IMR-90 (cell line): Measurements from ENCODE around the gene TATDN2. TPM values are rescaled to one million over a fixed set of nuclear protein-coding genes. Genes with fewer than 3 reads are reported as not detected.

Experiments used
- ATAC-seq: fragments of 200-7000 bp; cut with Tn5 transposase; 2 replicates; pipeline ENCODE4 v1.9.1; 2020; ENCODE audit warnings: low read depth, mild to moderate bottlenecking, moderate library complexity
- BruUV-seq: library from RNA; stranded (reverse); fragments of 400-500 nt; replicated peaks from 2 replicates; lab custom pipeline; 2021; lab: Mats Ljungman, UMichigan
- CTCF ChIA-PET: fragments of 300-600 bp; formaldehyde crosslinking; extraction: SDS; loops from one replicate; lab custom pipeline; 2021; ENCODE audit warnings: antibody characterized with exemption; lab: Yijun Ruan, JAX
- POLR2A ChIA-PET: fragments of 300-600 bp; sonication (Branson Sonifier 250); formaldehyde crosslinking; loops from one replicate; lab custom pipeline; 2022; ENCODE audit warnings: antibody characterized with exemption; ENCODE audit not compliant: unreplicated experiment; lab: Charles Lee
- DNase-seq: peaks from one replicate; pipeline ENCODE4 v3.0.0; 2013
- H2AFZ ChIP-seq: replicated peaks from 2 replicates; pipeline ENCODE3; 2013; ENCODE audit warnings: low read length, mild to moderate bottlenecking; ENCODE audit not compliant: poor library complexity
- H2AK5ac ChIP-seq: 2 replicates; pipeline ENCODE4 v1.6.1; 2013; ENCODE audit warnings: low read depth, low read length, inconsistent platforms
- H2AK9ac ChIP-seq: replicated peaks from 2 replicates; pipeline ENCODE3; 2013; ENCODE audit warnings: mild to moderate bottlenecking, low read depth, low read length, moderate library complexity; ENCODE audit not compliant: poor library complexity
- H2BK120ac ChIP-seq: 2 replicates; pipeline ENCODE4 v1.6.1; 2013; ENCODE audit warnings: low read depth, low read length, inconsistent platforms
- H2BK15ac ChIP-seq: 3 replicates; pipeline ENCODE4 v1.6.1; 2013; ENCODE audit warnings: low read depth, low read length, inconsistent platforms
- H2BK20ac ChIP-seq: 2 replicates; pipeline ENCODE4 v1.6.1; 2013; ENCODE audit warnings: low read depth, mild to moderate bottlenecking, inconsistent platforms, low read length, moderate library complexity
- H2BK5ac ChIP-seq: 2 replicates; pipeline ENCODE4 v1.6.1; 2013; ENCODE audit warnings: mild to moderate bottlenecking, low read depth, low read length, inconsistent platforms; ENCODE audit not compliant: poor library complexity, severe bottlenecking
- H3K14ac ChIP-seq: replicated peaks from 2 replicates; pipeline ENCODE4 v1.6.1; 2013; ENCODE audit warnings: low read depth, low read length, inconsistent platforms
- H3K18ac ChIP-seq: 2 replicates; pipeline ENCODE4 v1.6.1; 2013; ENCODE audit warnings: low read depth, low read length, control low read depth
- H3K23ac ChIP-seq: 2 replicates; pipeline ENCODE4 v1.6.1; 2013; ENCODE audit warnings: low read depth, low read length, inconsistent platforms
- H3K27ac ChIP-seq: 2 replicates; pipeline ENCODE4 v1.5.1; 2013; ENCODE audit warnings: mild to moderate bottlenecking, control low read depth, low read length; ENCODE audit not compliant: insufficient read depth
- H3K27me3 ChIP-seq: 2 replicates; pipeline ENCODE4 v1.6.1; 2013; ENCODE audit warnings: low read length; ENCODE audit not compliant: control insufficient read depth, insufficient read depth
- H3K36me3 ChIP-seq: 2 replicates; pipeline ENCODE4 v1.6.1; 2013; ENCODE audit warnings: low read length, mixed read lengths; ENCODE audit not compliant: control insufficient read depth, insufficient read depth
- H3K4ac ChIP-seq: 2 replicates; pipeline ENCODE4 v1.6.1; 2013; ENCODE audit warnings: low read depth, low read length, inconsistent platforms
- H3K4me1 ChIP-seq: 2 replicates; pipeline ENCODE4 v1.6.1; 2013; ENCODE audit warnings: low read length, mixed read lengths; ENCODE audit not compliant: control insufficient read depth, insufficient read depth
- H3K4me2 ChIP-seq: 2 replicates; pipeline ENCODE4 v1.6.1; 2013; ENCODE audit warnings: low read depth, mild to moderate bottlenecking, control low read depth, low read length, moderate library complexity
- H3K4me3 ChIP-seq: 2 replicates; pipeline ENCODE4 v1.5.1; 2013; ENCODE audit warnings: low read depth, mild to moderate bottlenecking, control low read depth, low read length, moderate library complexity; ENCODE audit not compliant: insufficient read depth
- H3K56ac ChIP-seq: 2 replicates; pipeline ENCODE4 v1.6.1; 2013; ENCODE audit warnings: low read length, inconsistent platforms; ENCODE audit not compliant: insufficient read depth; ENCODE audit errors: extremely low read depth
- H3K79me1 ChIP-seq, 2 experiments: 2 replicates each; pipeline ENCODE4 v1.6.1; 2013; ENCODE audit warnings: low read length in 2 of 2, inconsistent platforms in 1 of 2, low read depth in 1 of 2
- H3K9ac ChIP-seq: 2 replicates; pipeline ENCODE4 v1.6.1; 2013; ENCODE audit warnings: low read depth, low read length, control low read depth
- H3K9me1 ChIP-seq: 2 replicates; pipeline ENCODE4 v1.6.1; 2013; ENCODE audit warnings: low read length, inconsistent platforms; ENCODE audit not compliant: insufficient read depth
- H3K9me3 ChIP-seq: 2 replicates; pipeline ENCODE4 v1.6.1; 2013; ENCODE audit warnings: low read length; ENCODE audit not compliant: control insufficient read depth, insufficient read depth
- H4K20me1 ChIP-seq: 2 replicates; pipeline ENCODE4 v1.6.1; 2013; ENCODE audit warnings: low read length, inconsistent platforms; ENCODE audit not compliant: insufficient read depth
- H4K5ac ChIP-seq: 2 replicates; pipeline ENCODE4 v1.6.1; 2013; ENCODE audit warnings: mild to moderate bottlenecking, low read depth, low read length, control low read depth
- H4K8ac ChIP-seq, 2 experiments: 2 replicates each; pipeline ENCODE4 v1.6.1; 2013; ENCODE audit warnings: low read depth in 2 of 2, low read length in 2 of 2, control low read depth in 1 of 2, inconsistent platforms in 1 of 2
- H4K91ac ChIP-seq: 2 replicates; pipeline ENCODE4 v1.6.1; 2013; ENCODE audit warnings: low read depth, low read length, inconsistent platforms; ENCODE audit not compliant: insufficient read depth
- BHLHE40 ChIP-seq: fragments of 150-350 bp; IDR thresholded peaks from 2 replicates; pipeline ENCODE4 v1.6.1; 2016; ENCODE audit warnings: mild to moderate bottlenecking, low read depth, low read length
- CEBPB ChIP-seq: IDR thresholded peaks from 2 replicates; pipeline ENCODE4 v1.6.1; 2012; ENCODE audit warnings: low read depth, low read length, improper control_type of control experiment
- CHD1 ChIP-seq: IDR thresholded peaks from 2 replicates; pipeline ENCODE4 v1.6.1; 2012; ENCODE audit warnings: low read depth, low read length, improper control_type of control experiment
- FOS ChIP-seq: fragments of 150-350 bp; IDR thresholded peaks from 2 replicates; pipeline ENCODE4 v1.6.1; 2016; ENCODE audit warnings: low read depth, low read length
- MAFK ChIP-seq: IDR thresholded peaks from 2 replicates; pipeline ENCODE4 v1.6.1; 2012; ENCODE audit warnings: low read depth, low read length, improper control_type of control experiment
- MAZ ChIP-seq: IDR thresholded peaks from 2 replicates; pipeline ENCODE4 v1.6.1; 2012; ENCODE audit warnings: low read depth, mild to moderate bottlenecking, low read length, improper control_type of control experiment, moderate library complexity, borderline replicate concordance
- MXI1 ChIP-seq: IDR thresholded peaks from 2 replicates; pipeline ENCODE4 v1.6.1; 2012; ENCODE audit warnings: low read depth, mild to moderate bottlenecking, low read length, moderate library complexity, borderline replicate concordance
- NFE2L2 ChIP-seq: fragments of 150-350 bp; IDR thresholded peaks from 2 replicates; pipeline ENCODE4 v1.6.1; 2016; ENCODE audit warnings: low read depth, mild to moderate bottlenecking, low read length
- POLR2A ChIP-seq: IDR thresholded peaks from 2 replicates; pipeline ENCODE4 v1.6.1; 2012; ENCODE audit warnings: mild to moderate bottlenecking, low read depth, low read length
- RAD21 ChIP-seq: IDR thresholded peaks from 2 replicates; pipeline ENCODE4 v1.6.1; 2012; ENCODE audit warnings: low read length, improper control_type of control experiment
- RCOR1 ChIP-seq: IDR thresholded peaks from 2 replicates; pipeline ENCODE4 v1.6.1; 2012; ENCODE audit warnings: mild to moderate bottlenecking, low read length, improper control_type of control experiment; ENCODE audit not compliant: insufficient replicate concordance
- RFX5 ChIP-seq: IDR thresholded peaks from 2 replicates; pipeline ENCODE4 v1.8.0; 2012; ENCODE audit warnings: low read depth, mild to moderate bottlenecking, low read length, moderate library complexity
- SMC3 ChIP-seq: fragments of 150-350 bp; IDR thresholded peaks from 2 replicates; pipeline ENCODE4 v1.6.1; 2016; ENCODE audit warnings: low read depth, mild to moderate bottlenecking, antibody characterized with exemption, low read length, moderate library complexity
- WGBS, 2 experiments: methylation state at CpG; one replicate each; pipeline versions ENCODE4 v1.1.5 to v1.1.7; 2013; ENCODE audit warnings: missing lambda C conversion rate in 2 of 2; ENCODE audit not compliant: insufficient read length in 1 of 2; ENCODE audit errors: extremely low coverage in 2 of 2; 5-methylcytosine and 5-hydroxymethylcytosine counted together
- dilution Hi-C: fragments of 300-500 bp; cut with HindIII; formaldehyde crosslinking; loops from one replicate; pipeline ENCODE4 v1.14.3; 2018; ENCODE audit warnings: low sequenced_read_pairs; ENCODE audit not compliant: unreplicated experiment
- in situ Hi-C: fragments of 300-500 bp; cut with MboI; formaldehyde crosslinking; loops from 3 replicates; pipeline ENCODE4 v1.14.3; 2019; ENCODE audit warnings: low sequenced_read_pairs, inconsistent platforms, mixed read lengths
- intact Hi-C: fragments of 100-400 bp; cut with micrococcal nuclease; formaldehyde crosslinking; loops from 2 replicates; pipeline ENCODE4 v1.10.0; 2022
- polyA plus RNA-seq, 3 experiments: library from polyadenylated mRNA; depleted of rRNA; stranded (reverse); fragments of >200 nt; gene quantifications; 2 replicates each; pipeline ENCODE4 v1.2.3, GENCODE V29; 2012; ENCODE audit warnings: low replicate concordance in 1 of 3
- total RNA-seq: library from RNA; depleted of rRNA; stranded (reverse); fragments of >200 nt; gene quantifications from 2 replicates; pipeline ENCODE4 v1.2.3, GENCODE V29; 2012
- TF ChIP-seq, protein P1 (sequence below): fragments of 150-350 bp; IDR thresholded peaks from 2 replicates; pipeline ENCODE4 v1.6.1; 2017; ENCODE audit warnings: mild to moderate bottlenecking, antibody characterized with exemption, low read length, low read depth
- TF ChIP-seq, protein P2 (sequence below): fragments of 150-350 bp; IDR thresholded peaks from 2 replicates; pipeline ENCODE4 v1.6.1; 2016; ENCODE audit warnings: low read depth, mild to moderate bottlenecking, low read length, moderate library complexity, borderline replicate concordance
- TF ChIP-seq, protein P3 (sequence below): conservative IDR thresholded peaks from 2 replicates; pipeline ENCODE4 v1.5.1; 2012; ENCODE audit warnings: mild to moderate bottlenecking, low read depth, low read length, improper control_type of control experiment

TATDN2 gene
- total and polyA plus RNA-seq, 2 of the 4 experiments (the other 2 are of a cell fraction) = 9.0 to 18.8 TPM

DNA sequence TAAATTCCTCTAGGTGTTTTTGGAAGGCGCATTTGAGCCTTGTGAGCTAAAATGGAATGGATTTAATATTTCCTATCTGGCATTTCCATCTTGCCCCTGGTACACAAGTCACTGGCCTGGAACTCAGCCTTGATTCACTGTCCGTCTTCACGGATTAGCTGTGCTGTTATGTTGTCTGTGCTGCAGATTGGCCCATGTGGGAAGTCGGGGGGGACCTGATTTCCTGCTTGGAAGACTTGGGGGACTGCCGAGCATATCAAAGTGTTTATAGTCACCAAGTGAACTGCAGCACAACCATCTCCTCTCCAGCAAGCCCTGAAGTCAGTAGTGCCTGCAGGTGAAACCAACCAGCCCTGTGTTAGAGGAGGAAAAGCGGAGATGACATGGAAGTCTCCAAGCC, 32.3 kb downstream of the TATDN2 start:
- Histone ChIP-seq H2BK5ac (no peak overlapping the region), H3K23ac (no peak overlapping the region), H3K4me3 (no peak overlapping the region), H2AK9ac (no peak overlapping the region), H2BK20ac (no peak overlapping the region), H4K20me1 (peaks cover 16% of the 10 kb centered on the region), H3K9me3 (no peaks in the 10 kb centered on the region), H2BK120ac (no peak overlapping the region), H3K9me1 (no peaks in the 10 kb centered on the region; the same call in 1 of the 2 replicates), H4K91ac (no peak overlapping the region), H4K5ac (no peak overlapping the region), H2AK5ac (no peak overlapping the region), H4K8ac (no peak overlapping the region), H3K4me1 (no peaks in the 10 kb centered on the region), H3K14ac (no peak overlapping the region), H3K27me3 (no peaks in the 10 kb centered on the region), H3K9ac (no peak overlapping the region), H2AFZ (no peak overlapping the region), H3K18ac (no peak overlapping the region), H3K56ac (no peak overlapping the region), H2BK15ac (no peak overlapping the region), H3K4me2 (no peak overlapping the region), H3K27ac (no peak overlapping the region), H3K4ac (no peak overlapping the region), H3K79me1 (peaks cover 24 to 29% of the 10 kb centered on the region in 2 experiments), H3K36me3 (peaks cover 44% of the 10 kb centered on the region)
- TSS peak; percentile 42 for BruUV-seq
- WGBS, 2 experiments = no CpG with 5 or more reads among the region's 6 CpGs
- ChIA-PET POLR2A (no interaction called here), CTCF (no interaction called here)
- intact Hi-C loops (loop anchor here (10.0 kb wide), 1 partner anchor 436 kb away; the partner anchor contains the start of gene RPUSD3), dilution Hi-C loops (no loop called here), in situ Hi-C loops (no loop called here)
- DNase-seq (no peak), ATAC-seq (no peak)
- TF ChIP-seq BHLHE40 = no peak
- TF ChIP-seq CHD1 = no peak
- no peak for TF ChIP-seq NFE2L2
- TF ChIP-seq, protein P1, sequence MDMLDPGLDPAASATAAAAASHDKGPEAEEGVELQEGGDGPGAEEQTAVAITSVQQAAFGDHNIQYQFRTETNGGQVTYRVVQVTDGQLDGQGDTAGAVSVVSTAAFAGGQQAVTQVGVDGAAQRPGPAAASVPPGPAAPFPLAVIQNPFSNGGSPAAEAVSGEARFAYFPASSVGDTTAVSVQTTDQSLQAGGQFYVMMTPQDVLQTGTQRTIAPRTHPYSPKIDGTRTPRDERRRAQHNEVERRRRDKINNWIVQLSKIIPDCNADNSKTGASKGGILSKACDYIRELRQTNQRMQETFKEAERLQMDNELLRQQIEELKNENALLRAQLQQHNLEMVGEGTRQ = no peak
- TF ChIP-seq FOS = no peak
- TF ChIP-seq SMC3 = no peak
- no peak for TF ChIP-seq RAD21
- TF ChIP-seq POLR2A = no peak
- TF ChIP-seq MAZ = no peak
- TF ChIP-seq, protein P2, sequence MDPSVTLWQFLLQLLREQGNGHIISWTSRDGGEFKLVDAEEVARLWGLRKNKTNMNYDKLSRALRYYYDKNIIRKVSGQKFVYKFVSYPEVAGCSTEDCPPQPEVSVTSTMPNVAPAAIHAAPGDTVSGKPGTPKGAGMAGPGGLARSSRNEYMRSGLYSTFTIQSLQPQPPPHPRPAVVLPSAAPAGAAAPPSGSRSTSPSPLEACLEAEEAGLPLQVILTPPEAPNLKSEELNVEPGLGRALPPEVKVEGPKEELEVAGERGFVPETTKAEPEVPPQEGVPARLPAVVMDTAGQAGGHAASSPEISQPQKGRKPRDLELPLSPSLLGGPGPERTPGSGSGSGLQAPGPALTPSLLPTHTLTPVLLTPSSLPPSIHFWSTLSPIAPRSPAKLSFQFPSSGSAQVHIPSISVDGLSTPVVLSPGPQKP = no peak
- no peak for TF ChIP-seq MXI1
- TF ChIP-seq RFX5 = no peak
- TF ChIP-seq MAFK = no peak
- no peak for TF ChIP-seq CEBPB
- TF ChIP-seq, protein P3, sequence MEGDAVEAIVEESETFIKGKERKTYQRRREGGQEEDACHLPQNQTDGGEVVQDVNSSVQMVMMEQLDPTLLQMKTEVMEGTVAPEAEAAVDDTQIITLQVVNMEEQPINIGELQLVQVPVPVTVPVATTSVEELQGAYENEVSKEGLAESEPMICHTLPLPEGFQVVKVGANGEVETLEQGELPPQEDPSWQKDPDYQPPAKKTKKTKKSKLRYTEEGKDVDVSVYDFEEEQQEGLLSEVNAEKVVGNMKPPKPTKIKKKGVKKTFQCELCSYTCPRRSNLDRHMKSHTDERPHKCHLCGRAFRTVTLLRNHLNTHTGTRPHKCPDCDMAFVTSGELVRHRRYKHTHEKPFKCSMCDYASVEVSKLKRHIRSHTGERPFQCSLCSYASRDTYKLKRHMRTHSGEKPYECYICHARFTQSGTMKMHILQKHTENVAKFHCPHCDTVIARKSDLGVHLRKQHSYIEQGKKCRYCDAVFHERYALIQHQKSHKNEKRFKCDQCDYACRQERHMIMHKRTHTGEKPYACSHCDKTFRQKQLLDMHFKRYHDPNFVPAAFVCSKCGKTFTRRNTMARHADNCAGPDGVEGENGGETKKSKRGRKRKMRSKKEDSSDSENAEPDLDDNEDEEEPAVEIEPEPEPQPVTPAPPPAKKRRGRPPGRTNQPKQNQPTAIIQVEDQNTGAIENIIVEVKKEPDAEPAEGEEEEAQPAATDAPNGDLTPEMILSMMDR = no peak
- TF ChIP-seq RCOR1 = no peak
